ENCODE results near the gene GP1BB.

DNA sequence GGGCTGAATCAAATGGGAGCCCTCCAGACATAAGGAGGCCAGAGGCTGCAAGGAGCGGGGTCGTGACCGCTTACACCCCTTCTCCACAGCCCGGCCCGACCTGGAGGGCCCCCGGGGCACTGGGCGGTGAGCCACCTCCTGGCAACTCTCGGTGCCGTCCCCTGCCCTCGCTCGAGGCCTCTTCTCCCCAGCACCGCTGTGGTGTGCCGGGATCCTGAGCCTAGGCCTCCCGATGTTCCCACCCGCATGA lies 432 bp upstream of the GP1BB start:
- TF ChIP-seq, protein P1, sequence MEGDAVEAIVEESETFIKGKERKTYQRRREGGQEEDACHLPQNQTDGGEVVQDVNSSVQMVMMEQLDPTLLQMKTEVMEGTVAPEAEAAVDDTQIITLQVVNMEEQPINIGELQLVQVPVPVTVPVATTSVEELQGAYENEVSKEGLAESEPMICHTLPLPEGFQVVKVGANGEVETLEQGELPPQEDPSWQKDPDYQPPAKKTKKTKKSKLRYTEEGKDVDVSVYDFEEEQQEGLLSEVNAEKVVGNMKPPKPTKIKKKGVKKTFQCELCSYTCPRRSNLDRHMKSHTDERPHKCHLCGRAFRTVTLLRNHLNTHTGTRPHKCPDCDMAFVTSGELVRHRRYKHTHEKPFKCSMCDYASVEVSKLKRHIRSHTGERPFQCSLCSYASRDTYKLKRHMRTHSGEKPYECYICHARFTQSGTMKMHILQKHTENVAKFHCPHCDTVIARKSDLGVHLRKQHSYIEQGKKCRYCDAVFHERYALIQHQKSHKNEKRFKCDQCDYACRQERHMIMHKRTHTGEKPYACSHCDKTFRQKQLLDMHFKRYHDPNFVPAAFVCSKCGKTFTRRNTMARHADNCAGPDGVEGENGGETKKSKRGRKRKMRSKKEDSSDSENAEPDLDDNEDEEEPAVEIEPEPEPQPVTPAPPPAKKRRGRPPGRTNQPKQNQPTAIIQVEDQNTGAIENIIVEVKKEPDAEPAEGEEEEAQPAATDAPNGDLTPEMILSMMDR (IDR thresholded peaks at IDR 0.05; ENCODE audit: extremely low read depth in 1 of 2, insufficient read depth in 1 of 2, low read depth in 1 of 2, low read length in 2 of 2) = no peak
- TF ChIP-seq POLR2AphosphoS5 (IDR thresholded peaks at IDR 0.05; ENCODE audit: insufficient read depth, low read depth, low read length) (no peak), POLR2A (IDR thresholded peaks at IDR 0.05; ENCODE audit: low read depth, low read length) (no peak), EZH2 (IDR thresholded peaks at IDR 0.05; ENCODE audit: borderline replicate concordance, low read depth, low read length, severe bottlenecking) (no peak), GATA2 (IDR thresholded peaks at IDR 0.05; ENCODE audit: insufficient read depth, insufficient read length, low read depth, low read length) (no peak), FOS (IDR thresholded peaks at IDR 0.05; ENCODE audit: borderline replicate concordance, insufficient read depth, low read length) (no peak)

Measured in endothelial cell of umbilical vein (primary cell).